Type B pancreatic cell (in vitro differentiated cells): ENCODE measurements around the gene GOLGA6L22. TPM values are rescaled to one million over a fixed set of nuclear protein-coding genes. Genes with fewer than 3 reads are reported as not detected.
"Not testable (repeated sequence)": the region's sequence is repeated elsewhere in the genome, so short reads cannot be mapped to it uniquely, and the experiment has no call there.

Experiments used
- DNase-seq: peaks from one replicate; pipeline ENCODE4 v3.0.0; 2021; ENCODE audit warnings: mixed read lengths; ENCODE audit not compliant: unreplicated experiment; ENCODE audit errors: extremely low spot score
- H3K27ac Mint-ChIP-seq: 2 replicates; pipeline ENCODE4 v1.8.0; 2021; ENCODE audit warnings: mild to moderate bottlenecking, mixed read lengths
- H3K27me3 Mint-ChIP-seq: 2 replicates; pipeline ENCODE4 v1.8.0; 2021; ENCODE audit warnings: mixed read lengths
- H3K36me3 Mint-ChIP-seq: 2 replicates; pipeline ENCODE4 v1.8.0; 2021; ENCODE audit warnings: mixed read lengths
- H3K4me1 Mint-ChIP-seq: one replicate; pipeline ENCODE4 v1.8.0; 2021; ENCODE audit warnings: mixed read lengths; ENCODE audit not compliant: unreplicated experiment
- H3K4me3 Mint-ChIP-seq: 2 replicates; pipeline ENCODE4 v1.8.0; 2021; ENCODE audit warnings: mild to moderate bottlenecking, mixed read lengths
- H3K9me3 Mint-ChIP-seq: 2 replicates; pipeline ENCODE4 v1.8.0; 2021; ENCODE audit warnings: mixed read lengths
- long read RNA-seq: library from polyadenylated mRNA; unstranded; transcript quantifications from one replicate; pipeline ENCODE4 v2.0.0, GENCODE V29; 2020
- total RNA-seq: library from RNA; stranded (reverse); gene quantifications from 2 replicates; pipeline ENCODE4 v1.2.1, GENCODE V29; 2021; ENCODE audit warnings: low replicate concordance

Gene GOLGA6L22
- total RNA-seq = not detected in 2 replicates
- long read RNA-seq = 0 reads

GRCh38 chr15:22458603-22459002, at the start of gene GOLGA6L22:
GOLGA6L22 (plus strand) TSS chr15:22458903; CDS start chr15:22458994, 91 bp downstream.
- DNase-seq, H3K4me3 Mint-ChIP-seq, H3K9me3 Mint-ChIP-seq, H3K4me1 Mint-ChIP-seq, H3K36me3 Mint-ChIP-seq, H3K27ac Mint-ChIP-seq, H3K27me3 Mint-ChIP-seq: not testable (repeated sequence)

GRCh38 chr15:22417288-22417687, 41.4 kb upstream of the GOLGA6L22 start:
- not testable (repeated sequence) for H3K27me3 Mint-ChIP-seq

GRCh38 chr15:22417795-22418194, 40.9 kb upstream of the GOLGA6L22 start:
- not testable (repeated sequence) for H3K4me1 Mint-ChIP-seq, H3K4me3 Mint-ChIP-seq, DNase-seq, H3K27me3 Mint-ChIP-seq, H3K36me3 Mint-ChIP-seq, H3K9me3 Mint-ChIP-seq, H3K27ac Mint-ChIP-seq

More at GRCh38 chr15:22417288-22417687, 41.4 kb upstream of the GOLGA6L22 start:
- H3K4me1 Mint-ChIP-seq, DNase-seq, H3K36me3 Mint-ChIP-seq, H3K27ac Mint-ChIP-seq, H3K9me3 Mint-ChIP-seq, H3K4me3 Mint-ChIP-seq: not testable (repeated sequence)

GRCh38 chr15:22418212-22418611, 40.5 kb upstream of the GOLGA6L22 start:
- not testable (repeated sequence) for H3K4me1 Mint-ChIP-seq, H3K27ac Mint-ChIP-seq, H3K36me3 Mint-ChIP-seq, H3K27me3 Mint-ChIP-seq, DNase-seq, H3K9me3 Mint-ChIP-seq, H3K4me3 Mint-ChIP-seq

GRCh38 chr15:22418666-22419065, 40.0 kb upstream of the GOLGA6L22 start:
- not testable (repeated sequence) for H3K9me3 Mint-ChIP-seq, H3K27ac Mint-ChIP-seq, H3K36me3 Mint-ChIP-seq, H3K4me1 Mint-ChIP-seq, H3K4me3 Mint-ChIP-seq, DNase-seq, H3K27me3 Mint-ChIP-seq

GRCh38 chr15:22420340-22420739, 38.4 kb upstream of the GOLGA6L22 start:
- not testable (repeated sequence) for H3K4me3 Mint-ChIP-seq, H3K27ac Mint-ChIP-seq, H3K27me3 Mint-ChIP-seq, H3K4me1 Mint-ChIP-seq, DNase-seq, H3K9me3 Mint-ChIP-seq, H3K36me3 Mint-ChIP-seq

- not testable (repeated sequence) for H3K4me3 Mint-ChIP-seq, H3K36me3 Mint-ChIP-seq, H3K9me3 Mint-ChIP-seq, H3K27ac Mint-ChIP-seq, H3K4me1 Mint-ChIP-seq, H3K27me3 Mint-ChIP-seq, DNase-seq
Measured at GRCh38 chr15:22429426-22429825, 29.3 kb upstream of the GOLGA6L22 start.

- not testable (repeated sequence) for H3K9me3 Mint-ChIP-seq, H3K27ac Mint-ChIP-seq, H3K36me3 Mint-ChIP-seq, H3K27me3 Mint-ChIP-seq, H3K4me3 Mint-ChIP-seq, DNase-seq, H3K4me1 Mint-ChIP-seq
Measured at GRCh38 chr15:22431687-22432086, 27.0 kb upstream of the GOLGA6L22 start.

- not testable (repeated sequence) for H3K4me1 Mint-ChIP-seq, H3K36me3 Mint-ChIP-seq, H3K27me3 Mint-ChIP-seq, H3K9me3 Mint-ChIP-seq, H3K27ac Mint-ChIP-seq
- DNase-seq = peak; percentile 70
- peak overlapping the region; percentile 77 for H3K4me3 Mint-ChIP-seq
Measured at GRCh38 chr15:22494490-22495113, 35.9 kb downstream of the GOLGA6L22 start.

- not testable (repeated sequence) for H3K36me3 Mint-ChIP-seq, DNase-seq, H3K27me3 Mint-ChIP-seq, H3K4me1 Mint-ChIP-seq, H3K27ac Mint-ChIP-seq, H3K9me3 Mint-ChIP-seq, H3K4me3 Mint-ChIP-seq
Measured at GRCh38 chr15:22497200-22497599, 38.5 kb downstream of the GOLGA6L22 start.

GRCh38 chr15:22498220-22498925, 39.7 kb downstream of the GOLGA6L22 start:
- H3K4me1 Mint-ChIP-seq, H3K4me3 Mint-ChIP-seq, DNase-seq, H3K9me3 Mint-ChIP-seq, H3K27ac Mint-ChIP-seq, H3K36me3 Mint-ChIP-seq, H3K27me3 Mint-ChIP-seq: not testable (repeated sequence)

GRCh38 chr15:22502272-22502671, 43.6 kb downstream of the GOLGA6L22 start:
- H3K36me3 Mint-ChIP-seq, H3K4me1 Mint-ChIP-seq, H3K27me3 Mint-ChIP-seq, H3K9me3 Mint-ChIP-seq, H3K4me3 Mint-ChIP-seq, DNase-seq, H3K27ac Mint-ChIP-seq: not testable (repeated sequence)

GRCh38 chr15:22506959-22507358, 48.3 kb downstream of the GOLGA6L22 start:
- not testable (repeated sequence) for H3K4me3 Mint-ChIP-seq, H3K27ac Mint-ChIP-seq, H3K4me1 Mint-ChIP-seq, H3K27me3 Mint-ChIP-seq, DNase-seq, H3K36me3 Mint-ChIP-seq, H3K9me3 Mint-ChIP-seq

GRCh38 chr15:22516140-22516539, 57.4 kb downstream of the GOLGA6L22 start:
- not testable (repeated sequence) for H3K4me1 Mint-ChIP-seq, DNase-seq, H3K27ac Mint-ChIP-seq, H3K36me3 Mint-ChIP-seq, H3K9me3 Mint-ChIP-seq, H3K27me3 Mint-ChIP-seq, H3K4me3 Mint-ChIP-seq
